Upper lobe of right lung (tissue), 1 donor: Measurements from ENCODE around the gene EED. TPM values are rescaled to one million over a fixed set of nuclear protein-coding genes. Genes with fewer than 3 reads are reported as not detected.
A peak's percentile ranks its signal among the peaks of the same experiment; 100 is the strongest.
"Not testable (repeated sequence)": the region's sequence is repeated elsewhere in the genome, so short reads cannot be mapped to it uniquely, and the experiment has no call there.

Experiments
- ATAC-seq: fragments of 200-7000 bp; cut with Tn5 transposase; one replicate; pipeline ENCODE4 v1.9.1; 2020; ENCODE audit warnings: mild to moderate bottlenecking, moderate library complexity
- DNase-seq: peaks from one replicate; pipeline ENCODE4 v3.0.0-alpha.2; 2020
- H3K27ac ChIP-seq: fragments of 200-600 bp; one replicate; pipeline ENCODE4 v1.8.0; 2022
- H3K27me3 ChIP-seq: fragments of 200-600 bp; one replicate; pipeline ENCODE4 v1.8.0; 2022; ENCODE audit warnings: mild to moderate bottlenecking
- H3K36me3 ChIP-seq: fragments of 200-600 bp; one replicate; pipeline ENCODE4 v1.8.0; 2022
- H3K4me1 ChIP-seq: fragments of 200-600 bp; one replicate; pipeline ENCODE4 v1.8.0; 2022
- H3K4me3 ChIP-seq: fragments of 200-600 bp; one replicate; pipeline ENCODE4 v1.8.0; 2022; ENCODE audit warnings: mild to moderate bottlenecking
- H3K9me3 ChIP-seq: fragments of 200-600 bp; one replicate; pipeline ENCODE4 v1.8.0; 2022
- CTCF ChIP-seq: fragments of 200-600 bp; IDR thresholded peaks from one replicate; pipeline ENCODE4 v1.8.0; 2022; ENCODE audit warnings: antibody characterized with exemption
- intact Hi-C: fragments of 100-400 bp; cut with DNase I; formaldehyde crosslinking; loops from one replicate; pipeline ENCODE4 v1.11.0; 2022
- total RNA-seq: library from RNA; stranded (reverse); fragmentation: NEBNext Ultra II Directional; extraction: Animal tissue kit (Norgen Biotek cat#: 25700); gene quantifications from one replicate; pipeline ENCODE4 v1.2.1, GENCODE V29; 2021
- donor health status: DM: no; HTN: yes; CAD: no; lungs with severe emphysema.

EED gene
- total RNA-seq, 1 donor from 2014 or later = 21.3 TPM

GRCh38 chr11:86288776-86289507, 44.4 kb downstream of the EED start:
- no peak for TF ChIP-seq CTCF
- Histone ChIP-seq H3K27me3 (no peaks in the 10 kb centered on the region), H3K9me3 (no peaks in the 10 kb centered on the region), H3K27ac (no peak overlapping the region), H3K4me1 (no peaks in the 10 kb centered on the region), H3K36me3 (peaks cover 8% of the 10 kb centered on the region), H3K4me3 (no peak overlapping the region)
- DNase-seq (no peak), ATAC-seq (no peak)
- intact Hi-C loops = no loop called here

DNA sequence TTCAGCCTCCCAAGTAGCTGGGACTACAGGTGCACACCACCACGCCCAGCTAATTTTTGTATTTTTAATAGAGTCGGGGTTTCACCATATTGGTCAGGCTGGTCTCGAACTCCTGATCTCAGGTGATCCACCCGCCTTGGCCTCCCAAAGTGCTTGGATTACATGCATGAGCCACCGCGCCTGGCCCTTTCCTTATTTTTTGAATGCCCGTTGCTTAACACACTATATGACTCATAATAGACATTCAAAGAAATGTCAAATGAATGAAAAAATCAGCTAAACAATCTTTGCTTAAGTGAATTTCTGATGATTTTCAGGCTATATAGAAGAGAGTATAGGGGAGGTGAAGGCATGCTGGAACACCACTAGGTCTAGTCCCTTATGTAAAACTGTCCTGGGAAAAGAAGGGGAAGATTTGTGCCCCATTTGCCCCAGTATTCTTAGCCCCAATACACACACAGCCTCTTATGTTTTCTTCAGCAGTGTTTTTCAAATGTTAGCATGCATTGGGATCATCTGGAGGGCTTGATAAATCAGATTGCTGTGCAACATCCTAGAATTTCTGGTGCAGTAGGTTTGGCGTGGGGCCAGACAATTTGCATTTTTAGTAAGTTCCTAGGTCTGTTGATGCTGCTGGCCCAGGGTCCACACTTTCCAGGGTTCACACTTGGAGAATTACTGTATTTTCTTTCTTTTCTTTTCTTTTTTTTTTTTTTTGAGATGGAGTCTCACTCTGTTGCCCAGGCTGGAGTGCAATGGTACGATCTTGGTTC, 45.1 kb downstream of the EED start:
- ATAC-seq, H3K4me1 ChIP-seq, H3K4me3 ChIP-seq, H3K27me3 ChIP-seq, H3K9me3 ChIP-seq, intact Hi-C loops, H3K36me3 ChIP-seq, DNase-seq, H3K27ac ChIP-seq: not testable (repeated sequence)

GRCh38 chr11:86291466-86292262, 47.1 kb downstream of the EED start:
- peak; percentile 76 for ATAC-seq
- DNase-seq = no peak

DNA sequence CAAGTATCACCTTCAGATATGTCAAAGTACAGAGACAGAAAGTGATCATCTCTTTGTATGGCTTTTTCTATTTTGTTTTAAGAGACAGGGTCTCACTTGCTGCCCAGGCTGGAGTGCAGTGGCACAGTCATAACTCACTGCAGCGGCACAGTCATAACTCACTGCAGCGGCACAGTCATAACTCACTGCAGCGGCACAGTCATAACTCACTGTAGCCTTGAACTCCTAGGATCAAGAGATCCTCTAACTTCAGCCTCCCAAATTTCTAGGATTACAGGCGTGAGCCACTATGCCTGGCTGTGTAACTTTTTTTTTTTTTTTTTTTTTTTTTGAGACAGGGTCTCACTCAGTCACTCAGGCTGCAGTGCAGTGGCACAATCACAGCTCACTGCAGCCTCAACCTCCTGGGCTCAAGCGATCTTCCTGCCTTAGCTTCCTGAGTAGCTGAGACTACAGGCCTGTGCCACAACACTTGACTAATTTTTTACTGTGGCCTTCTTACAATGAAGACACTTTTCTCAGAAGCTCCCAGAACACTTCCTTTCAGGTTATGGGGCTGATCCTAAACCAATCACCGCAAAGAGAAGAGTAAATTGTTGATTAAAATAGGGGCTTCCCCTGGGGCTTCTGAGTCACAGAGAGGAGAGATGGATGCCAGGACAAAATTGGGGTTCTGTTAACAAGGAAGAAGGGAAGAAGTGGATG, 48.5 kb downstream of the EED start:
- no peaks in the 10 kb centered on the region for H3K4me1 ChIP-seq
- ATAC-seq = no peak
- no peaks in the 10 kb centered on the region for H3K36me3 ChIP-seq
- intact Hi-C loops = no loop called here
- no peak for DNase-seq
- H3K27ac ChIP-seq = no peak overlapping the region
- H3K9me3 ChIP-seq = no peaks in the 10 kb centered on the region
- TF ChIP-seq CTCF = no peak
- no peak overlapping the region for H3K4me3 ChIP-seq
- no peaks in the 10 kb centered on the region for H3K27me3 ChIP-seq

More at GRCh38 chr11:86291466-86292262, 47.1 kb downstream of the EED start:
- Histone ChIP-seq H3K27ac (no peak overlapping the region), H3K27me3 (no peaks in the 10 kb centered on the region), H3K36me3 (no peaks in the 10 kb centered on the region), H3K9me3 (no peaks in the 10 kb centered on the region), H3K4me3 (no peak overlapping the region), H3K4me1 (no peaks in the 10 kb centered on the region)
- TF ChIP-seq CTCF = peak; percentile 71
- intact Hi-C loops = no loop called here

DNA sequence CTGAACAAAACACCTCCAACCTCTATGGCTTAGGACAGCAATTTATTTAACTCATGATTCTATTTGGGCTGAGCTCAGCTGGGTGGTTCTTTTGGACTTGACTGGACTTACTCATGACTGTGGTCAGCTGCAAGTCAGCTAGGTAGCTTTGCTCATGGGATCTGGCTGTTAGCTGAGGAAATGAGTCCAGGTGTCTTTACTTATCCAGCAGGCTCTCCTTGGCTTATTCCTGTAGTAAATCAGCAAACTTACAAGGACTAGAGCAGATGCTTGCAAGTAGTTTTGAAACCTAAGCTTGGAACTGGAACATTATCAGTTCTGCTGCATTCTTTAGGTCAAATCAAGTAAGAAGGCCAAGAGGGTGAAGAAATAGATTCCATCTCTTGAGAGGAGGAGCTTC, 49.5 kb downstream of the EED start:
- no peaks in the 10 kb centered on the region for H3K27me3 ChIP-seq
- DNase-seq = no peak
- no peaks in the 10 kb centered on the region for H3K36me3 ChIP-seq
- intact Hi-C loops = no loop called here
- H3K9me3 ChIP-seq = no peaks in the 10 kb centered on the region
- H3K27ac ChIP-seq = no peak overlapping the region
- no peak overlapping the region for H3K4me3 ChIP-seq
- TF ChIP-seq CTCF = no peak
- H3K4me1 ChIP-seq = no peaks in the 10 kb centered on the region
- ATAC-seq = no peak
